ENCODE data around the gene CD63.

GRCh38 chr12:55732288-55732687, 3.5 kb upstream of the CD63 start:
- TF ChIP-seq, protein P1, sequence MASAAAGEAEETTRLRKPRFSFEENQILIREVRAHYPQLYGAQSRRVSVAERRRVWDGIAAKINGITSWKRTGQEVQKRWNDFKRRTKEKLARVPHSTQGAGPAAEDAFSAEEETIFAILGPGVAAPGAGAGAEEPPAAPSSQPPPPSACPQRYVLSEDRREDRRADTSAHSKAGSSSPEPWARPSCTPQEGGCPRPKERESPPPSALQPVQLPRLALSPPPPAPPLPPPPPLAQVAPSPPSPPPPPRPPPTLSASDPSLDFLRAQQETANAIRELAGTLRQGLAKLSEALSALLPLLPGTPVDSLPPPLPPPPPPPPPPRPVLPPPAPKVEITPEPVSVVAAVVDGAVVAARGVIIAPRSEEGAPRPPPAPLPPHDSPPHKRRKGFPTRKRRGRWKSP (CRISPR knock-in tag; IDR thresholded peaks at IDR 0.05): no peak
- TF ChIP-seq STAG1 (CRISPR knock-in tag; IDR thresholded peaks at IDR 0.05) (no peak), ATF3 (CRISPR knock-in tag; IDR thresholded peaks at IDR 0.05) (no peak), EZH2 (conservative IDR thresholded peaks at IDR 0.05; ENCODE audit: low read depth, low read length) (no peak), POLR2AphosphoS5 (IDR thresholded peaks at IDR 0.05; ENCODE audit: low read depth, low read length) (no peak), IRX3 (CRISPR knock-in tag; IDR thresholded peaks at IDR 0.05; ENCODE audit: borderline replicate concordance, low read depth) (no peak), POLR2A (IDR thresholded peaks at IDR 0.05; ENCODE audit: insufficient read depth in 1 of 2, low read depth in 2 of 2, low read length in 2 of 2) (no peak)

Data from HepG2 (cell line).